IMR-90 (cell line): ENCODE data around the gene ADSS1. TPM values are rescaled to one million over a fixed set of nuclear protein-coding genes. Genes with fewer than 3 reads are reported as not detected.

Experiments used
- ATAC-seq: fragments of 200-7000 bp; cut with Tn5 transposase; 2 replicates; pipeline ENCODE4 v1.9.1; 2020; ENCODE audit warnings: low read depth, mild to moderate bottlenecking, moderate library complexity
- BruUV-seq: library from RNA; stranded (reverse); fragments of 400-500 nt; replicated peaks from 2 replicates; lab custom pipeline; 2021; lab: Mats Ljungman, UMichigan
- CTCF ChIA-PET: fragments of 300-600 bp; formaldehyde crosslinking; extraction: SDS; loops from one replicate; lab custom pipeline; 2021; ENCODE audit warnings: antibody characterized with exemption; lab: Yijun Ruan, JAX
- POLR2A ChIA-PET: fragments of 300-600 bp; sonication (Branson Sonifier 250); formaldehyde crosslinking; loops from one replicate; lab custom pipeline; 2022; ENCODE audit warnings: antibody characterized with exemption; ENCODE audit not compliant: unreplicated experiment; lab: Charles Lee
- DNase-seq: peaks from one replicate; pipeline ENCODE4 v3.0.0; 2013
- H2AFZ ChIP-seq: replicated peaks from 2 replicates; pipeline ENCODE3; 2013; ENCODE audit warnings: low read length, mild to moderate bottlenecking; ENCODE audit not compliant: poor library complexity
- H2AK5ac ChIP-seq: 2 replicates; pipeline ENCODE4 v1.6.1; 2013; ENCODE audit warnings: low read depth, low read length, inconsistent platforms
- H2AK9ac ChIP-seq: replicated peaks from 2 replicates; pipeline ENCODE3; 2013; ENCODE audit warnings: mild to moderate bottlenecking, low read depth, low read length, moderate library complexity; ENCODE audit not compliant: poor library complexity
- H2BK120ac ChIP-seq: 2 replicates; pipeline ENCODE4 v1.6.1; 2013; ENCODE audit warnings: low read depth, low read length, inconsistent platforms
- H2BK15ac ChIP-seq: 3 replicates; pipeline ENCODE4 v1.6.1; 2013; ENCODE audit warnings: low read depth, low read length, inconsistent platforms
- H2BK20ac ChIP-seq: 2 replicates; pipeline ENCODE4 v1.6.1; 2013; ENCODE audit warnings: low read depth, mild to moderate bottlenecking, inconsistent platforms, low read length, moderate library complexity
- H2BK5ac ChIP-seq: 2 replicates; pipeline ENCODE4 v1.6.1; 2013; ENCODE audit warnings: mild to moderate bottlenecking, low read depth, low read length, inconsistent platforms; ENCODE audit not compliant: poor library complexity, severe bottlenecking
- H3K14ac ChIP-seq: replicated peaks from 2 replicates; pipeline ENCODE4 v1.6.1; 2013; ENCODE audit warnings: low read depth, low read length, inconsistent platforms
- H3K18ac ChIP-seq: 2 replicates; pipeline ENCODE4 v1.6.1; 2013; ENCODE audit warnings: low read depth, low read length, control low read depth
- H3K23ac ChIP-seq: 2 replicates; pipeline ENCODE4 v1.6.1; 2013; ENCODE audit warnings: low read depth, low read length, inconsistent platforms
- H3K27ac ChIP-seq: 2 replicates; pipeline ENCODE4 v1.5.1; 2013; ENCODE audit warnings: mild to moderate bottlenecking, control low read depth, low read length; ENCODE audit not compliant: insufficient read depth
- H3K27me3 ChIP-seq: 2 replicates; pipeline ENCODE4 v1.6.1; 2013; ENCODE audit warnings: low read length; ENCODE audit not compliant: control insufficient read depth, insufficient read depth
- H3K36me3 ChIP-seq: 2 replicates; pipeline ENCODE4 v1.6.1; 2013; ENCODE audit warnings: low read length, mixed read lengths; ENCODE audit not compliant: control insufficient read depth, insufficient read depth
- H3K4ac ChIP-seq: 2 replicates; pipeline ENCODE4 v1.6.1; 2013; ENCODE audit warnings: low read depth, low read length, inconsistent platforms
- H3K4me1 ChIP-seq: 2 replicates; pipeline ENCODE4 v1.6.1; 2013; ENCODE audit warnings: low read length, mixed read lengths; ENCODE audit not compliant: control insufficient read depth, insufficient read depth
- H3K4me2 ChIP-seq: 2 replicates; pipeline ENCODE4 v1.6.1; 2013; ENCODE audit warnings: low read depth, mild to moderate bottlenecking, control low read depth, low read length, moderate library complexity
- H3K4me3 ChIP-seq: 2 replicates; pipeline ENCODE4 v1.5.1; 2013; ENCODE audit warnings: low read depth, mild to moderate bottlenecking, control low read depth, low read length, moderate library complexity; ENCODE audit not compliant: insufficient read depth
- H3K56ac ChIP-seq: 2 replicates; pipeline ENCODE4 v1.6.1; 2013; ENCODE audit warnings: low read length, inconsistent platforms; ENCODE audit not compliant: insufficient read depth; ENCODE audit errors: extremely low read depth
- H3K79me1 ChIP-seq, 2 experiments: 2 replicates each; pipeline ENCODE4 v1.6.1; 2013; ENCODE audit warnings: low read length in 2 of 2, inconsistent platforms in 1 of 2, low read depth in 1 of 2
- H3K9ac ChIP-seq: 2 replicates; pipeline ENCODE4 v1.6.1; 2013; ENCODE audit warnings: low read depth, low read length, control low read depth
- H3K9me1 ChIP-seq: 2 replicates; pipeline ENCODE4 v1.6.1; 2013; ENCODE audit warnings: low read length, inconsistent platforms; ENCODE audit not compliant: insufficient read depth
- H3K9me3 ChIP-seq: 2 replicates; pipeline ENCODE4 v1.6.1; 2013; ENCODE audit warnings: low read length; ENCODE audit not compliant: control insufficient read depth, insufficient read depth
- H4K20me1 ChIP-seq: 2 replicates; pipeline ENCODE4 v1.6.1; 2013; ENCODE audit warnings: low read length, inconsistent platforms; ENCODE audit not compliant: insufficient read depth
- H4K5ac ChIP-seq: 2 replicates; pipeline ENCODE4 v1.6.1; 2013; ENCODE audit warnings: mild to moderate bottlenecking, low read depth, low read length, control low read depth
- H4K8ac ChIP-seq, 2 experiments: 2 replicates each; pipeline ENCODE4 v1.6.1; 2013; ENCODE audit warnings: low read depth in 2 of 2, low read length in 2 of 2, control low read depth in 1 of 2, inconsistent platforms in 1 of 2
- H4K91ac ChIP-seq: 2 replicates; pipeline ENCODE4 v1.6.1; 2013; ENCODE audit warnings: low read depth, low read length, inconsistent platforms; ENCODE audit not compliant: insufficient read depth
- CEBPB ChIP-seq: IDR thresholded peaks from 2 replicates; pipeline ENCODE4 v1.6.1; 2012; ENCODE audit warnings: low read depth, low read length, improper control_type of control experiment
- ELK1 ChIP-seq: fragments of 150-350 bp; IDR thresholded peaks from 2 replicates; pipeline ENCODE4 v1.6.1; 2016; ENCODE audit warnings: low read depth, mild to moderate bottlenecking, low read length, moderate library complexity, borderline replicate concordance
- MXI1 ChIP-seq: IDR thresholded peaks from 2 replicates; pipeline ENCODE4 v1.6.1; 2012; ENCODE audit warnings: low read depth, mild to moderate bottlenecking, low read length, moderate library complexity, borderline replicate concordance
- USF2 ChIP-seq: fragments of 150-350 bp; IDR thresholded peaks from 2 replicates; pipeline ENCODE4 v1.6.1; 2017; ENCODE audit warnings: mild to moderate bottlenecking, antibody characterized with exemption, low read length, low read depth
- WGBS, 2 experiments: methylation state at CpG; one replicate each; pipeline versions ENCODE4 v1.1.5 to v1.1.7; 2013; ENCODE audit warnings: missing lambda C conversion rate in 2 of 2; ENCODE audit not compliant: insufficient read length in 1 of 2; ENCODE audit errors: extremely low coverage in 2 of 2; 5-methylcytosine and 5-hydroxymethylcytosine counted together
- dilution Hi-C: fragments of 300-500 bp; cut with HindIII; formaldehyde crosslinking; loops from one replicate; pipeline ENCODE4 v1.14.3; 2018; ENCODE audit warnings: low sequenced_read_pairs; ENCODE audit not compliant: unreplicated experiment
- in situ Hi-C: fragments of 300-500 bp; cut with MboI; formaldehyde crosslinking; loops from 3 replicates; pipeline ENCODE4 v1.14.3; 2019; ENCODE audit warnings: low sequenced_read_pairs, inconsistent platforms, mixed read lengths
- intact Hi-C: fragments of 100-400 bp; cut with micrococcal nuclease; formaldehyde crosslinking; loops from 2 replicates; pipeline ENCODE4 v1.10.0; 2022
- polyA plus RNA-seq, 3 experiments: library from polyadenylated mRNA; depleted of rRNA; stranded (reverse); fragments of >200 nt; gene quantifications; 2 replicates each; pipeline ENCODE4 v1.2.3, GENCODE V29; 2012; ENCODE audit warnings: low replicate concordance in 1 of 3
- total RNA-seq: library from RNA; depleted of rRNA; stranded (reverse); fragments of >200 nt; gene quantifications from 2 replicates; pipeline ENCODE4 v1.2.3, GENCODE V29; 2012

Gene ADSS1
- total and polyA plus RNA-seq, 2 of the 4 experiments (the other 2 are of a cell fraction), result 1.8 to 5.2 TPM

- Histone ChIP-seq H3K4me1 (peaks cover 13% of the 10 kb centered on the region), H3K9ac (no peak overlapping the region), H4K8ac (no peak overlapping the region), H3K4ac (no peak overlapping the region), H3K56ac (no peak overlapping the region), H3K4me2 (no peak overlapping the region), H4K5ac (no peak overlapping the region), H2BK20ac (no peak overlapping the region), H2BK120ac (no peak overlapping the region), H3K79me1 (peaks cover 12 to 73% of the 10 kb centered on the region in 2 experiments), H3K27ac (no peak overlapping the region), H2BK5ac (no peak overlapping the region), H3K23ac (no peak overlapping the region), H3K9me3 (no peaks in the 10 kb centered on the region), H2AK9ac (no peak overlapping the region), H2AFZ (no peak overlapping the region), H3K9me1 (no peaks in the 10 kb centered on the region; the same call in 1 of the 2 replicates), H3K27me3 (no peaks in the 10 kb centered on the region), H3K4me3 (no peak overlapping the region), H2AK5ac (no peak overlapping the region), H3K18ac (no peak overlapping the region), H4K91ac (no peak overlapping the region), H2BK15ac (no peak overlapping the region), H4K20me1 (peaks cover 68% of the 10 kb centered on the region), H3K14ac (no peak overlapping the region), H3K36me3 (peaks cover 59% of the 10 kb centered on the region)
- in situ Hi-C loops (no loop called here), intact Hi-C loops (no loop called here), dilution Hi-C loops (no loop called here)
- ATAC-seq (no peak), DNase-seq (no peak)
- CTCF ChIA-PET, result no interaction called here
- TF ChIP-seq MXI1, result no peak
- TF ChIP-seq USF2, result no peak
- no peak for TF ChIP-seq ELK1
- TF ChIP-seq CEBPB, result no peak
- POLR2A ChIA-PET, result no interaction called here
- WGBS, 2 experiments, result 87% methylated on average over 37 of the region's 46 CpGs; no CpG with 5 or more reads in 1 of the 2 experiments
- no TSS peak for BruUV-seq
Observed at GRCh38 chr14:104701383-104702076, 22.5 kb upstream of the ADSS1 start.
